HG02943 (cell line): Measurements from ENCODE around the gene UBASH3B.

Source experiments
- ATAC-seq: cut with Tn5 transposase; IDR thresholded peaks from one replicate; pipeline ENCODE4 v1.9.1; 2021; ENCODE audit warnings: mild to moderate bottlenecking, low read depth, moderate library complexity; ENCODE audit not compliant: unreplicated experiment

Gene UBASH3B

DNA sequence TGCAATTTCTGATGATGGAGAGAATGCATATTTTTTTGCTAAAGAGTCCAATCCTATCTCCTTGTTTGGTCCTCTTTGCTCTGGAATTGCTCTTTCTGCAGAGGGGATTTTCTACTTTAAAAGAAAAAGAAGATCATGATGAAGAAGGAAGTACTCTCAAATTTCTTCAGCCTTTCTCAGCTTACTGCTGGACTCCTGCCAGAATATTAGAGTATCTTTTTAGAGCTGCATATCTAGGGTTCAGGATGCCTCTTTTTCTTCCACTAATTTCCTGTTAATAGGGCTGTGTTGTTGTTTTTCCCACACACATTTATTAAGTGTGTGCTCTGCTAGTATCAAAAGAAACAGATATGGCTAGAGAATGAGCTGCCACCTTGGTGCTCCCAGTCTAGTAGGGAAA is 18.2 kb downstream of the UBASH3B start:
- ATAC-seq: no peak

- ATAC-seq: no peak
These were observed 21.1 kb downstream of the UBASH3B start for GRCh38 chr11:122676638-122677037.

DNA sequence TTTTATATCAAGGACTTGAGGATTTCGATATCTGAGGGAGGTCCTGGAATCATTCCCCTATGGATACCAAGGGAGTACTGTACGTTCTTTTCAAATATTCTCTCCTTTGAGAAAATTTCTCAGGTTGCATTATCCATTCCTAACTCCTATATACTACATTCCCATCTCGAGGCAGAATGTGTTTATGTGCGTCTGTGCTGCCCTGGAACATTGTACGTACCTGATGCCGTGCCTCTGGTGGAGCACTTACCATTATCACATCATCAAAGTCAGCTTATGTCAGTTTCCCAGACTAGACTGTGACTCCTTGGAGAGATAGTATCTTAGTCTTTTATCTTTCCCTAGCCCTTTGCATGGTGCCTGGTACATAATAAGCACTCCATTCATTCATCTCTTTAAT is 21.7 kb downstream of the UBASH3B start:
- ATAC-seq: no peak

DNA sequence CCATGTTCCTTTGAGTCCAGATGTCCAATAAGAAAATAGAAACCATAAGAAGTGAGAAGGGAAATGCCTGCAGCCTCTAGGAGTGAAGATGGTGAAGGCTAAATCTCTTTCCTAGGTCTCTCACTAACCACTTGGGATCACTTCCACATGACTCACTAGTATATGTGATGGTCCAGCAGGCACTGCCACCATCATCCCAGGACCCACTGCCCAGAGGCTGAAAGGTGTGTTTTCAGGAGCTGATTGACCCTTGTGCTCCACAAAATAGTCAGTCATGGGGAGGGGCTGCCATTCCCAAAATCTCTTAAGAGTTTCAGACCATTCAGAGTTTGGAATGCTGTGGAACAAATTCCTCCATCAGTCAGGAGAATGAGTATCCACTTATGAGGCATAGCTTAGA is 22.9 kb downstream of the UBASH3B start:
- no peak for ATAC-seq

DNA sequence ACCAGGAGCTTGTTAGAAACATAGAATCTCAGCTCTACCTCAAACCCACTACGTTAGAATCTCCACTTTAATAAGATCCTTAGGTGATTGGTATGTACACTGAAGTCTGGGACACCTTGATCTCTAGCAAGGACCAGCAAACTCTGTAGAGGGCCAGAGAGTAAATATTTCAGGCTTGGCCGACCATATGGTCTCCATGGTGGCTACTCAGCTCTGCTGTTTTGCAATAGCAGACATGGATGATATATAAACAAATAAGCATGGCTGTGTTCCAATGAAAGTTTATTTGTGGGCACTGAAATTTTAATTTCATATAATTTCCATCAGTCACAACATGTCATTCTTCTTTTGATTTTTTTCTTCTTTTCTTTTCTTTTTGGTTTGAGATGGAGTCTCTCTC is 23.9 kb downstream of the UBASH3B start:
- no peak for ATAC-seq

GRCh38 chr11:122681070-122681469 is 25.5 kb downstream of the UBASH3B start:
- no peak for ATAC-seq

- no peak for ATAC-seq
These were observed 26.2 kb downstream of the UBASH3B start for GRCh38 chr11:122681735-122682134.

- no peak for ATAC-seq
These were observed 26.9 kb downstream of the UBASH3B start for GRCh38 chr11:122682464-122682863.

DNA sequence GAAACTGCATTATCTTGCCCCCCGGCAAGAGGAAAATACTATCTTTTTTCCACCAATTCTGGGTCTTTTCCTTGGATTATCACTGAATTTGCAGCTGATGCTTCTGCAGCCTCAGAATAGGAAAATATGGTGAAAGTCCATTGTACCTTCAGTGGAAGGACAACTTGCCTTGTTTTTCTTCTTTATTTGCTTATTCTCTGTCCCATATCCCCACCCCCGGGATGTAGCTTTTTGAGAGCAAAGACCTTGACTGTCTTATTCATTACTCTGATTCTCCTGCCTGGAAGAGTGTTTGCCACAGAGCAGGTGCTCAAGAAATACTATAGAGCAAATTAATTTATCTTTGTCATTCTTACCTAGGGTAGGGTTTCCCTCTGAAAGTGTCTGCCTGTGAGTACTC is 29.5 kb downstream of the UBASH3B start:
- ATAC-seq: no peak

- no peak for ATAC-seq
These were observed 30.6 kb downstream of the UBASH3B start for GRCh38 chr11:122686111-122686510.

DNA sequence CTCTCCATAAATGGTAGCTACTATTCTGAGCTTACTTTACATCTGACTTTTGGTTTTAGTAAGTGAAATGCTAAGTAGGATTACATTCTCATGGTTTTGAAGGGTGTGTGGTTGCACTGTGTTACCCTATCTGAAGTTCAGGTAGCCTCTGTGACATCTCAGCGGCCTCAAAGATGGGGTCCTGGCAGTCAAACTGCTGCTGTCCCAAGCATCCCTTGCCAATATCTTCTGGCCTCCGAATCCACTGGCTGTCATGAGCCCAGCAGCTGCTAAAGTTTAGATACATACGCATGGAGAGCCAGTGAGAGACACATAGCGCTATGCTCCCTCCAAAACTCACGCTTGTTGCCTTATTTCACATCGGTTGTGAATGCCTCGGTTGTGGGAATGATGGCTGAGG is 34.9 kb downstream of the UBASH3B start:
- ATAC-seq: no peak

- ATAC-seq: no peak
These were observed 35.5 kb downstream of the UBASH3B start for GRCh38 chr11:122690801-122691548.

DNA sequence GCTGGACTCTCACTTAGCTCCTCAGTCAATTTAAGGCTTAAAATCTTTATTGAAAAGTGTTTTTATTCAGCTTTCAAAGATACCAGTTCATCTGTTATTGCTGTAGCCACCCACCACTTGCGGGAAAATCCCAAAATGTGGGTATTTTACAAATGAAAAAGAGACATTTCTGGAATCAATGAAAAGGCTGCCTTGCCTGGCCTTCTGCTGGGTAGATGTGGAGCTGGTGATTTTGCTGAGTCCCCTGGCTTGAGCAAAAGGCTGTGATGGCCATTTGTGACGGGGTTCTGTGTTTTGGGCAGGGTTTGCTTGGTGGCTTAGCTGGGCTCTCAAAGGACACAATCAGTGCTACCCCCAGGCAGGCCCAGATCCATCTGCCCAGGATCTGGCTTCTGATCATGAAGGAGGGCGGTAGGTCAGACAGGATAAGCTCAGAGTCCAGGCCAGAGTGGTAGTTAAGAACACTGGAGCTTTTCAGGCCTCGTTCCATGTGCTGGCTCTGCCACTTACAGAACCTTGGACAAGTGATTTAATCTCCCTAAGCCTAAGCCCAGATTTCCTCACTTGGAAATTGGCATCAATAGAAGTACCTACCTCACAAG is 36.1 kb downstream of the UBASH3B start:
- no peak for ATAC-seq

GRCh38 chr11:122692444-122692843 is 36.9 kb downstream of the UBASH3B start:
- no peak for ATAC-seq

GRCh38 chr11:122695076-122695615 is 39.6 kb downstream of the UBASH3B start:
- ATAC-seq: no peak

DNA sequence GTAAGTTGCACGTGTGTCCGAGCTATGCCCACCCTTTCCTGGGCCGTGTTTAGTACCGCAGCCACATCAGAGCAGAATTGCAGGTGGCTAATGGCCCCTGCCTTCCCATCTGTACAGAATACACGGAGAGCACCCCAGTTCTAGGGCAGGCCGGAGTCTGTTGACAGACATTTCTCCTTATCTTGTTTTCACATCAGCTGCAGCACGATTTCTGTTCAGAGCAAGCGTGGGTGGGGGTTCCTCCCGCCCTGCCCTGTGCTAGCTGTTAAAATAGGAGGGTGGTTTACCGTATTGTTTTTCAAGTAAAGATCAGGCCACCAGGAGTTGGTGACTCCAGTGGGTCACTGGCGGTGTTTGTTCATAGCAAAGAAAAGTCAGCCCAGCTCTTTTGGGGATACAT is 41.1 kb downstream of the UBASH3B start:
- no peak for ATAC-seq

- ATAC-seq: no peak
These were observed 42.2 kb downstream of the UBASH3B start for GRCh38 chr11:122697636-122698167.

GRCh38 chr11:122698392-122698791 is 42.9 kb downstream of the UBASH3B start:
- no peak for ATAC-seq

- no peak for ATAC-seq
These were observed 45.1 kb downstream of the UBASH3B start for GRCh38 chr11:122700666-122701065.

DNA sequence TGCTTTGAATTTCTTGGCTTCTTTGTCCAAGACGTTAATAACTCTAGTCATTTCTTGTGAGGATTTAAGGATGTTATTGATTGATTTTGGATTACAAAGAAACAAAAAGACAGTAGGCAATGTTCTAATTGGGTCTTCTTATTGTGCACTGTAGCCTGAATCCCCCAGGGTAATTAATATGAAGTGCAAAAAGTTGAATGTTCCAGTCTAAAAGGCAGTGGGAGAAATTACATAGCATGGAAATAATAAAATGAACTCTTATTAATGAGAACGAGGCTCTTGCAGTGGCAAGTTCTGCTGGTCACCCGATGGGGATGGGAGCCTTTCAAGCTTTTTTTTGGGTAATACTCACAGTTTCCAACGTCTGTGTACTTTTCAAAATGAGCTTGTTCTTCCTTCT is 45.6 kb downstream of the UBASH3B start:
- ATAC-seq: no peak

DNA sequence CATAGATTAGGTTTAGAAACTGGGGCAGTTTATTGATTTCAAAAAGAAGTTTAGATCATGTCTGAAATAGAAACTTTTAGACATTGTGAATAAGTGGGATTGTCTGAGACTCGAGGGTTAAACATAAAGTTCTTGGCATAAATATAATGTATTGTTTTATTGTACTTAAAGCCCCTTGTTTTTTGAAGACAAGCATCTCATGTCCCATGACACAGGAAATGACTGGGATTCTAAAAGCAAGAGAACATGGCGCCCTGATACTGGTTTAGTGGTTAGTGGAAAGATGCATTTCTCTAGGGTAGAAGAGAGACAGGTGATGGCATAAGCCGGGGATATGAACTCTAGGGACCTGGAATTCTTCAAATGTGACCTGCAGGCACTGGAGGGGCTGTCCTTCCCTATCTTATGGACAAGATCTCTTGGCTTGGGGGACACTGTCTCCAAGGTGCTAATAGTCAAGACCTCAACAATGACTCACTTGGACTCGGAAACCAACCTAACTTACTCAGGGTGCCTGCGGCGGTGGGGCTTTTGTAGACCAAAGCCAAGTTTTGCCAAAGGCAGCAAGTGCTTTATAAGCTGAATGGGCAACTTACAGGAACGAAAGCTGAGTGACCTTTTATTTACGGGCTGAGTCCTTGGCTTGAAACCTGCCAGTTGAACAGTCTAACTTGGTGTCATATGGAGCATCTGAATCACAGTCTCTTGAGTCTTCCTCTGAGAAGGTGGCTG is 48.2 kb downstream of the UBASH3B start:
- ATAC-seq: no peak
